ENCODE data around the gene EEF2K.

The EEF2K gene

GRCh38 chr16:22217890-22218730, 12.0 kb downstream of the EEF2K start:
- Histone ChIP-seq H3K4me1 (ENCODE audit: insufficient read depth, low read length, poor library complexity, severe bottlenecking) (peaks cover 6% of the 10 kb centered on the region), H3K36me3 (ENCODE audit: insufficient read depth, low read length) (no peaks in the 10 kb centered on the region), H3K9ac (ENCODE audit: low read depth, low read length, poor library complexity, severe bottlenecking) (no peak overlapping the region), H3F3A (ENCODE audit: low read depth) (no peaks in the 10 kb centered on the region; the same call in 1 of the 2 replicates), H2AFZ (ENCODE audit: low read length) (no peak overlapping the region), H3K9me2 (replicated peaks; ENCODE audit: low read depth, low read length) (no peaks in the 10 kb centered on the region), H3K4me3 (ENCODE audit: low read length, poor library complexity, severe bottlenecking) (no peak overlapping the region), H4K20me1 (ENCODE audit: insufficient read depth, low read length, poor library complexity, severe bottlenecking) (no peaks in the 10 kb centered on the region), H3K9me3 (ENCODE audit: insufficient read depth, low read depth, low read length) (no peaks in the 10 kb centered on the region), H3K27me3 (ENCODE audit: insufficient read depth, low read length, poor library complexity, severe bottlenecking) (no peaks in the 10 kb centered on the region), H3K4me2 (ENCODE audit: low read depth, low read length, poor library complexity, severe bottlenecking) (no peak overlapping the region), H3K79me2 (ENCODE audit: insufficient read depth, low read length) (peaks cover 46% of the 10 kb centered on the region)
- TF ChIP-seq EZH2phosphoT487 (IDR thresholded peaks at IDR 0.05; ENCODE audit: borderline replicate concordance): no peak
- no peak for TF ChIP-seq CTCF (conservative IDR thresholded peaks at IDR 0.05; ENCODE audit: low read length)

GRCh38 chr16:22219389-22220068, 13.5 kb downstream of the EEF2K start:
- Histone ChIP-seq H3K4me2 (ENCODE audit: low read depth, low read length, poor library complexity, severe bottlenecking) (no peak overlapping the region), H3K79me2 (ENCODE audit: insufficient read depth, low read length) (peaks cover 36% of the 10 kb centered on the region), H3F3A (ENCODE audit: low read depth) (no peaks in the 10 kb centered on the region; the same call in 1 of the 2 replicates)

GRCh38 chr16:22220069-22220440, 14.0 kb downstream of the EEF2K start:
- Histone ChIP-seq H3K36me3 (ENCODE audit: insufficient read depth, low read length) (no peaks in the 10 kb centered on the region), H3K79me2 (ENCODE audit: insufficient read depth, low read length) (peaks cover 31% of the 10 kb centered on the region), H3K9ac (ENCODE audit: low read depth, low read length, poor library complexity, severe bottlenecking) (no peak overlapping the region), H3K4me2 (ENCODE audit: low read depth, low read length, poor library complexity, severe bottlenecking) (no peak overlapping the region), H3K27me3 (ENCODE audit: insufficient read depth, low read length, poor library complexity, severe bottlenecking) (no peaks in the 10 kb centered on the region), H3K9me2 (replicated peaks; ENCODE audit: low read depth, low read length) (no peaks in the 10 kb centered on the region), H4K20me1 (ENCODE audit: insufficient read depth, low read length, poor library complexity, severe bottlenecking) (no peaks in the 10 kb centered on the region), H2AFZ (ENCODE audit: low read length) (no peak overlapping the region), H3F3A (ENCODE audit: low read depth) (no peaks in the 10 kb centered on the region; the same call in 1 of the 2 replicates), H3K4me3 (ENCODE audit: low read length, poor library complexity, severe bottlenecking) (no peak overlapping the region), H3K9me3 (ENCODE audit: insufficient read depth, low read depth, low read length) (no peaks in the 10 kb centered on the region), H3K4me1 (ENCODE audit: insufficient read depth, low read length, poor library complexity, severe bottlenecking) (peaks cover 6% of the 10 kb centered on the region)
- no peak for TF ChIP-seq EZH2phosphoT487 (IDR thresholded peaks at IDR 0.05; ENCODE audit: borderline replicate concordance)
- no peak for TF ChIP-seq CTCF (conservative IDR thresholded peaks at IDR 0.05; ENCODE audit: low read length)

More at GRCh38 chr16:22219389-22220068, 13.5 kb downstream of the EEF2K start:
- Histone ChIP-seq H2AFZ (ENCODE audit: low read length) (no peak overlapping the region), H3K9me3 (ENCODE audit: insufficient read depth, low read depth, low read length) (no peaks in the 10 kb centered on the region), H3K4me1 (ENCODE audit: insufficient read depth, low read length, poor library complexity, severe bottlenecking) (peaks cover 6% of the 10 kb centered on the region), H3K9me2 (replicated peaks; ENCODE audit: low read depth, low read length) (no peaks in the 10 kb centered on the region), H4K20me1 (ENCODE audit: insufficient read depth, low read length, poor library complexity, severe bottlenecking) (no peaks in the 10 kb centered on the region), H3K36me3 (ENCODE audit: insufficient read depth, low read length) (no peaks in the 10 kb centered on the region), H3K4me3 (ENCODE audit: low read length, poor library complexity, severe bottlenecking) (no peak overlapping the region), H3K27me3 (ENCODE audit: insufficient read depth, low read length, poor library complexity, severe bottlenecking) (no peaks in the 10 kb centered on the region), H3K9ac (ENCODE audit: low read depth, low read length, poor library complexity, severe bottlenecking) (no peak overlapping the region)
- no peak for TF ChIP-seq EZH2phosphoT487 (IDR thresholded peaks at IDR 0.05; ENCODE audit: borderline replicate concordance)
